Measurements from ENCODE around the gene ST6GALNAC1.
A peak's percentile ranks its signal among the peaks of the same experiment; 100 is the strongest.
"Not testable (repeated sequence)": the region's sequence is repeated elsewhere in the genome, so short reads cannot be mapped to it uniquely, and the experiment has no call there.

Gene ST6GALNAC1

GRCh38 chr17:76611080-76611749, 32.3 kb downstream of the ST6GALNAC1 start:
- DNase-seq = not testable (repeated sequence)

- DNase-seq = not testable (repeated sequence)
These were observed 36.9 kb downstream of the ST6GALNAC1 start for GRCh38 chr17:76606685-76607084.

- DNase-seq = no peak
These were observed 42.5 kb downstream of the ST6GALNAC1 start for GRCh38 chr17:76601065-76601464.

- no peak for DNase-seq
These were observed 43.7 kb downstream of the ST6GALNAC1 start for GRCh38 chr17:76599694-76600460.

GRCh38 chr17:76598004-76598439, 45.5 kb downstream of the ST6GALNAC1 start:
- DNase-seq = no peak

- DNase-seq = no peak
These were observed 46.2 kb downstream of the ST6GALNAC1 start for GRCh38 chr17:76597156-76598003.

GRCh38 chr17:76594690-76595089, 48.9 kb downstream of the ST6GALNAC1 start:
- DNase-seq = no peak

GRCh38 chr17:76593959-76594358, 49.6 kb downstream of the ST6GALNAC1 start:
- DNase-seq = no peak

GRCh38 chr17:76593384-76593826, 50.2 kb downstream of the ST6GALNAC1 start:
- DNase-seq = no peak

- no peak for DNase-seq
These were observed 55.4 kb downstream of the ST6GALNAC1 start for GRCh38 chr17:76588182-76588581.

- DNase-seq = no peak
These were observed 56.6 kb downstream of the ST6GALNAC1 start for GRCh38 chr17:76586741-76587487.

GRCh38 chr17:76585649-76586593, 57.6 kb downstream of the ST6GALNAC1 start, which contains the start of gene ST6GALNAC2:
Gene ST6GALNAC2, minus strand, starts transcription at chr17:76585860. Its CDS starts 52 bp downstream, at chr17:76585808.
- DNase-seq = peak; percentile 30

- DNase-seq = no peak
These were observed 58.4 kb downstream of the ST6GALNAC1 start for GRCh38 chr17:76585033-76585648.

- no peak for DNase-seq
These were observed 59.0 kb downstream of the ST6GALNAC1 start for GRCh38 chr17:76584427-76585032.

- no peak for DNase-seq
These were observed 60.9 kb downstream of the ST6GALNAC1 start for GRCh38 chr17:76582660-76583059.

- DNase-seq = no peak
These were observed 62.0 kb downstream of the ST6GALNAC1 start for GRCh38 chr17:76581515-76581914.

GRCh38 chr17:76579281-76579680, 64.3 kb downstream of the ST6GALNAC1 start:
- DNase-seq = no peak

- DNase-seq = no peak
These were observed 65.2 kb downstream of the ST6GALNAC1 start for GRCh38 chr17:76578376-76578775.

- no peak for DNase-seq
These were observed 65.7 kb downstream of the ST6GALNAC1 start for GRCh38 chr17:76577876-76578275.

GRCh38 chr17:76576189-76576588, 67.4 kb downstream of the ST6GALNAC1 start:
- no peak for DNase-seq

Measured in central memory CD4-positive, alpha-beta T cell (primary cell).